K562 (cell line): ENCODE measurements around the gene PKDCC. TPM values are rescaled to one million over a fixed set of nuclear protein-coding genes. Genes with fewer than 3 reads are reported as not detected.

Source experiments
- E2F6 ChIP-seq, 2 experiments: IDR thresholded peaks; 2 replicates each; pipeline ENCODE4 v1.6.1; 2011; ENCODE audit warnings: borderline replicate concordance in 1 of 2, control low read depth in 1 of 2, low read depth in 1 of 2, low read length in 1 of 2, mild to moderate bottlenecking in 1 of 2, mixed read lengths in 1 of 2, moderate library complexity in 1 of 2; ENCODE audit not compliant: insufficient read depth in 1 of 2, insufficient read length in 1 of 2, poor library complexity in 1 of 2, severe bottlenecking in 1 of 2; ENCODE audit errors: extremely low read depth in 1 of 2
- ELK3 ChIP-seq: fragments of 450-650 bp; formaldehyde crosslinking; IDR thresholded peaks from 2 replicates; pipeline ENCODE4 v1.4.0; 2020; ENCODE audit warnings: mild to moderate bottlenecking
- KAT2B ChIP-seq: IDR thresholded peaks from one replicate; pipeline ENCODE4 v1.6.1; 2012; ENCODE audit warnings: low read depth, mild to moderate bottlenecking, control low read depth, inconsistent platforms, low read length, moderate library complexity
- MEIS2 ChIP-seq: fragments of 450-650 bp; IDR thresholded peaks from 2 replicates; pipeline ENCODE4 v1.6.1; 2014; ENCODE audit warnings: mild to moderate bottlenecking; ENCODE audit not compliant: partially characterized antibody
- RAD51 ChIP-seq: fragments of 450-650 bp; IDR thresholded peaks from 2 replicates; pipeline ENCODE4 v1.7.1; 2016; ENCODE audit warnings: low read depth, mild to moderate bottlenecking, borderline replicate concordance
- RBM34 ChIP-seq: fragments of 200-400 bp; formaldehyde crosslinking; IDR thresholded peaks from 2 replicates; pipeline ENCODE4 v1.6.1; 2018; ENCODE audit warnings: low read length, borderline replicate concordance; ENCODE audit not compliant: insufficient read depth
- UBTF ChIP-seq, 2 experiments: IDR thresholded peaks; 2 replicates each; pipeline ENCODE4 v1.6.1; 2012; ENCODE audit warnings: improper control_type of control experiment in 2 of 2, low read depth in 2 of 2, low read length in 2 of 2, borderline replicate concordance in 1 of 2
- ZFP91 ChIP-seq: sonication (generic); formaldehyde crosslinking; IDR thresholded peaks from 2 replicates; pipeline ENCODE4 v1.8.0; 2022; ENCODE audit warnings: mild to moderate bottlenecking, missing genetic modification reagents
- ZNF23 ChIP-seq: fragments of 250-450 bp; sonication (Bioruptor Pico); IDR thresholded peaks from 2 replicates; pipeline ENCODE4 v1.4.0; 2020; ENCODE audit warnings: mild to moderate bottlenecking
- polyA plus RNA-seq, 8 experiments: library from polyadenylated mRNA; depleted of rRNA in 4 of 8; stranded (reverse) in 5 of 8; unstranded in 3 of 8; fragments of >200 nt; fragmentation: Nextera tagmentation in 2 of 8; fragmentation: Illumina TruSeq in 1 of 8; extraction: Ambion mirVana in 2 of 8; extraction: Trizol in 1 of 8; gene quantifications; 2 replicates each; pipeline versions ENCODE4 v1.2.1 to v1.2.3, GENCODE V29; 2011 to 2014; ENCODE audit warnings: inconsistent platforms in 1 of 8, missing spikeins in 1 of 8
- total RNA-seq, 7 experiments: library from RNA; depleted of rRNA in 6 of 7; stranded (reverse); fragments of >200 nt in 6 of 7; fragmentation: Illumina TruSeq in 2 of 7; extraction: Trizol in 2 of 7; gene quantifications; 2 replicates each; pipeline versions ENCODE4 v1.2.1 to v1.2.3, GENCODE V29; 2011 to 2021; ENCODE audit warnings: low replicate concordance in 1 of 7

PKDCC gene
- total and polyA plus RNA-seq, 9 of the 15 experiments (the other 6 are each of a cell fraction or from before 2014, with no cell fraction given), result 0.62 to 14.8 (median 1.3) TPM; not detected in 2

GRCh38 chr2:42047488-42048298 is at the start of gene PKDCC (continued):
- TF ChIP-seq E2F6 (IDR thresholded peaks at IDR 0.05; ENCODE audit: borderline replicate concordance in 1 of 2, extremely low read depth in 1 of 2, insufficient read depth in 1 of 2, insufficient read length in 1 of 2, low read depth in 1 of 2, low read length in 1 of 2, poor library complexity in 1 of 2, severe bottlenecking in 1 of 2) (peak in 1 of 2 experiments; percentile 50), ZFP91 (no peak), RAD51 (no peak), UBTF (IDR thresholded peaks at IDR 0.05; ENCODE audit: borderline replicate concordance in 1 of 2, low read depth in 2 of 2, low read length in 2 of 2) (0 out of 4 replicates have a peak, but pooled peaks have one; percentile 9 to 22), RBM34 (no peak), KAT2B (no peak), MEIS2 (peak; percentile 14), ELK3 (no peak), ZNF23 (no peak)
